Measurements from ENCODE around the gene METTL15.
"Not testable (repeated sequence)": the region's sequence is repeated elsewhere in the genome, so short reads cannot be mapped to it uniquely, and the experiment has no call there.

Gene METTL15

GRCh38 chr11:28339488-28339887 is 231.3 kb downstream of the METTL15 start:
- no peak for TF ChIP-seq ZNF274 (IDR thresholded peaks at IDR 0.05; ENCODE audit: low read depth, low read length)
- no peak overlapping the region for H3K4me3 ChIP-seq (ENCODE audit: low read length)

DNA sequence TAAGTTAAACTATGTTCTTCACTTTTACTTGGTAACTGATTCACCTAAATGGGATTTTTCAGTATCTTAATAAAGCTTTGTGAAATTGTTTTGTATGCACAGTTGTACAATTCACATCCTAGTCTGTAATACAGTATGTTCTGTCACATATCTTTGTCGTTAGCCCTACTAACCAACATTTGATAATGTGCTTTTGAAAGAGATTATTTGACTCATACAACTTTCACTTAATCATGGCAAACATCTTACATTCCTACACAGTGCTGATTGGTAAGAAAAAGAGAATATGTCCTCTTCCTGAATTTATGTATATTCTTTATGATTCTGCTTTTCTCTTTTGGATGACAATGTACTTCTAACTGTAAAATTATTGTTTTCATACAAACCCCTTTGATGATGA is 234.5 kb downstream of the METTL15 start:
- no peak overlapping the region for H3K4me3 ChIP-seq (ENCODE audit: low read length)
- no peak for TF ChIP-seq ZNF274 (IDR thresholded peaks at IDR 0.05; ENCODE audit: low read depth, low read length)

DNA sequence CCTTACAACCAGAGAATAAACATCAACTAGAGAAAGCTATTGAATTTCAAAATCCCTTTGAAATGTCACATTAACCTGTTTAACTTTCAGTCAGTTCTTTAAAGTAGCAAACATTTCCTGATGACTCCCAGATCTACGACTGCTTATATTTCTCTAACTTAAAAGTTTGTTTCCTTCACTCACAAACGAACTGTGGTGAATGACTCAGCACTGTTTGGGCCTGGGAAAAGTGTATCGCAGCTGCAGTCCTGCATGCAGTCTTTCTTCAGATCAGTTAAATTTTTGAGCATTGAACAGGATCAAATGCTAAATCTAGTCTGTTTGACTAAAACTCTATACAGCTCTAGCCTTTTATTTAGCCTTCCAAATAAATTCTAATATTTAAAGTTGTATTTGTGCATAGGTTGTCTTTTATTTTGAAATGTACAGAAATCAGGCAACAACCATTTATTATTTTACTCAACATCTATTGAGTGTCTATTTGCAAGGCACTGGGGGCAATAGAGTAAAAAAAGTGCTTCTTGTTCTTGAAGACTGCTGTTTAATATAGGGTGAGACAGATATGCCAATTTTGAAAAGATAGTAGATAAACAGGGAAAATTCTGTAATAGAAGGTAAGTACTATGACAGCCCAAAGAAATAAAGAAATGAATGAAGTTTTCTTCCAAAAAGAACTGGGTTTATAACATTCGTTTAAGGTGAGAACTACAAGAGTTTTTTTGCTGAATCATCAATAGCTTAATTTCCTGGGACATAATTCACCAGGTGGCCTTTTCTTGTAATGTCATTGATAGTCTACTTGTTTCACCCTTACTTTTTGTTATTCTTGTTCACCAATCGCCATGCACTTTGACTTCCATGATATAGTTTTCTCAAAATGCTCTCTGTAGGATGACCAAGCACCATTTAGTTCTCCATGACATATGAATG is 235.4 kb downstream of the METTL15 start:
- no peak overlapping the region for H3K4me3 ChIP-seq (ENCODE audit: low read length)
- TF ChIP-seq ZNF274 (IDR thresholded peaks at IDR 0.05; ENCODE audit: low read depth, low read length), result no peak

- H3K4me3 ChIP-seq (ENCODE audit: low read length), result no peak overlapping the region
- TF ChIP-seq ZNF274 (IDR thresholded peaks at IDR 0.05; ENCODE audit: low read depth, low read length), result no peak
Observed at GRCh38 chr11:28346209-28346608, 238.0 kb downstream of the METTL15 start.

- TF ChIP-seq ZNF274 (IDR thresholded peaks at IDR 0.05; ENCODE audit: low read depth, low read length), result no peak
- H3K4me3 ChIP-seq (ENCODE audit: low read length), result no peak overlapping the region
Observed at GRCh38 chr11:28346721-28347120, 238.5 kb downstream of the METTL15 start.

DNA sequence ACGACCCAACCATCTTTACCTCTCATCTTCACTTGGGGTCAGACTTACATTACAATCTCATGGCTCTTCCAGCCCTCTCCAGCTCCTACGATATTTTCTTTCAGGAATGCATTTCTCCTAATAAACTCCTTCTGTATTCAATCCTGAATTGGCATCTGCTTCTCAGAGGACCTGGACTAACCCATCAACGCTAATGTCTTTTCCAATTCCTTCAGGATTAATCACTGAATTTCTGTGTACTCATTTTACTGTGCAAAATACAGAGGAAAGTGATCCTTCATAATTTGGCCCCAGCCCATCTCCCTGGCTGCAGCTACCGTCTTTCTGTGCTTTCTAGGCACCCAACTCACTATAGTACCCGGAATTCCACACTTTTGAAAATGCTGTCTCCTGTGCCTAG is 239.2 kb downstream of the METTL15 start:
- no peak for TF ChIP-seq ZNF274 (IDR thresholded peaks at IDR 0.05; ENCODE audit: low read depth, low read length)
- no peak overlapping the region for H3K4me3 ChIP-seq (ENCODE audit: low read length)

DNA sequence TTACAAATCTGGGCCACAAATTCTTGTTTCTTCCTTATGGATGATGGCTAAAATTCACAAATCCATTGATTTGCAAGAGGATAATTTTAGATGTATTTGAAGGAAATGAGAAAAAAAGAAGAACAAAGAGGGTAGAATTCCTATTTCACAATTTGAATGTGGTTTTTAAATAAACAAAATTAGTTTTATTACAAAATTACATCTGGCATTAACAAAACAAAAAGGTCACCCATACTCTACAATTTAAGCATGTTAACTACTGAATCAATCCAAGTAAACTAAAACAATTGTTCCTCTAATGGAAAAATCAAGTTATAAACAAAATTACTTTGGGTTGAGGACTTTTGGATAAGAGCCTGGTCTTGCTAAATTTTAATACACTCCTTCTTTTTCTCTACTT is 242.0 kb downstream of the METTL15 start:
- no peak overlapping the region for H3K4me3 ChIP-seq (ENCODE audit: low read length)
- no peak for TF ChIP-seq ZNF274 (IDR thresholded peaks at IDR 0.05; ENCODE audit: low read depth, low read length)

DNA sequence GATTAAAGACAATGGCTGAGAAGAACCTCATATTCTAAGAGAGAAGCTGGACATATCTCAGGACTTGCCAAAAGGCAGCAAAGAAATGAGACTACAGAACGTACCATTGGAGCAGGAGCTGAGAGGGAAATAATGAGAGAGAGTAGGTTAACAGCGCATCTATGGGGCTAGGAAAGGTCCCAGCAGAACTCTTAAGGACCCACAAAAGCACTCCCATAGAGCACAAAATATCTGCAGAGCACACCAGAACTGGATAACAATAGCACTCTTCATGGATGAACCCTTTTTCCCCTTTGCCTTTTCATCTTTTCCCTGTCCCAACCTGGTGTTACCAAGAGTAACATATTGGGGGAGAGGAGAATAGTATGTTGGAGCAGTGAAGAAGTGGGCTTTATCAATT is 245.8 kb downstream of the METTL15 start:
- TF ChIP-seq ZNF274 (IDR thresholded peaks at IDR 0.05; ENCODE audit: low read depth, low read length), result no peak
- no peak overlapping the region for H3K4me3 ChIP-seq (ENCODE audit: low read length)

DNA sequence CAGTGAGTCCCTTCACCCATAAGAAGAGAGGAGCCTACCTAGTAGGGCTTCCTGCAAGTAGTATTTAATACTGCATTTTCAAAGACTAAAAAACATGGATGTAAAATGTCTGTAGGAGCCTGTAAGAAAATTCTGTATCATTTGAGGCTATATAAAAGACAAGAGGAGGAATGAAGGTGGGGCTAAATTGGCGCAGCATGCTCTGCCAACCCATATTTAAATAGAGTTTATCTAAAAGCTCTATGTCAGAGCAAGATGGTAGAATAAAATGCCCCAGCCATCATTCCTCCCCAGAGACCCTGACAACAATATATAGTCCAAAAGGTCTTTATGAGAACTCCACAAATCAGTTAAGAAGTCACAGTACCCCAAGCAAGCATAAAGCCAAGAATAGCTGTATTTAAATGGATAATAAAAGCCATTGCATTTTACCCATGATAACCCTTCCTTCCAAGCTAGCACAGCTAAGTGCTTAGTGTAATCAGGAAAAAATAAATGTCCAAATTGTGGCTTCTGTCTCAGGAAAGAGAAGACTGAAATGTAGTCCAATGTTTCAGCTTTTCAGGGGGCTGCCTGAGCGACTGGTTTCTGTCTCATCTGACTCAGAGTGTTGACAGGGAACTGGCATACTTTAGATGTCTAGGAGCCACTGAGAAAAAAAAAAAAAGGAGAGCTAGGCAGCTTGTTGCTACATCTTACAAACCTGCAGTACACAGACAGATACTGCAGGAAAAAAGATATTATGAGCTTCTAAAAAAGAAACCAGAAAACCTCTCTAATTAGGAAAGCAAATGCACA is 258.6 kb downstream of the METTL15 start:
- no peak for TF ChIP-seq ZNF274 (IDR thresholded peaks at IDR 0.05; ENCODE audit: low read depth, low read length)

DNA sequence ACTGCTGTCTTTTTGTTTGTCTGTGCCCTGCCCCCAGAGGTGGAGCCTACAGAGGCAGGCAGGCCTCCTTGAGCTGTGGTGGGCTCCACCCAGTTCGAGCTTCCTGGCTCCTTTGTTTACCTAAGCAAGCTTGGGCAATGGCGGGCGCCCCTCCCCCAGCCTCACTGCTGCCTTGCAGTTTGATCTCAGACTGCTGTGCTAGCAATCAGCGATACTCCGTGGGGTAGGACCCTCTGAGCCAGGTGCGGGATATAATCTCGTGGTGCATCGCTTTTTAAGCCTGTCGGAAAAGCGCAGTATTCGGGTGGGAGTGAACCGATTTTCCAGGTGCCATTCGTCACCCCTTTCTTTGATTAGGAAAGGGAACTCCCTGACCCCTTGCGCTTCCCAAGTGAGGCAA is 269.9 kb downstream of the METTL15 start:
- H3K4me3 ChIP-seq (ENCODE audit: low read length), result not testable (repeated sequence)

More for the DNA sequence above, 258.6 kb downstream of the METTL15 start:
- H3K4me3 ChIP-seq (ENCODE audit: low read length), result no peak overlapping the region

All from GM08714 (cell line).